Osteoblast (primary cell): Measurements from ENCODE around the gene SORBS2. TPM values are rescaled to one million over a fixed set of nuclear protein-coding genes. Genes with fewer than 3 reads are reported as not detected.

ENCODE experiments used
- DNase-seq: peaks from one replicate; pipeline ENCODE4 v3.0.0; 2011; ENCODE audit warnings: low spot score, mixed read lengths; ENCODE audit not compliant: insufficient read length; ENCODE audit errors: missing footprints
- H2AFZ ChIP-seq: 2 replicates; pipeline ENCODE4 v1.6.0; 2011; ENCODE audit warnings: mild to moderate bottlenecking, low read length
- H3K27ac ChIP-seq: 2 replicates; pipeline ENCODE4 v1.5.1; 2011; ENCODE audit warnings: mild to moderate bottlenecking, low read depth, low read length, moderate library complexity
- H3K27me3 ChIP-seq: 2 replicates; pipeline ENCODE4 v1.6.0; 2012; ENCODE audit warnings: mild to moderate bottlenecking, control low read depth, inconsistent platforms, low read length, moderate library complexity; ENCODE audit not compliant: insufficient read depth
- H3K36me3 ChIP-seq: 2 replicates; pipeline ENCODE4 v1.5.1; 2011; ENCODE audit warnings: mild to moderate bottlenecking, low read length, control low read depth, moderate library complexity; ENCODE audit not compliant: insufficient read depth
- H3K4me1 ChIP-seq: 2 replicates; pipeline ENCODE4 v1.5.1; 2011; ENCODE audit warnings: mild to moderate bottlenecking, low read length, control low read depth, moderate library complexity; ENCODE audit not compliant: insufficient read depth
- H3K4me2 ChIP-seq: 2 replicates; pipeline ENCODE4 v1.6.0; 2011; ENCODE audit warnings: mild to moderate bottlenecking, low read length; ENCODE audit not compliant: insufficient read depth
- H3K4me3 ChIP-seq: fragments of 200-600 bp; sonication (generic); 3 replicates; pipeline ENCODE4 v1.5.1; 2012; ENCODE audit warnings: mild to moderate bottlenecking, low read length, inconsistent platforms; ENCODE audit not compliant: insufficient read depth
- H3K79me2 ChIP-seq: 2 replicates; pipeline ENCODE4 v1.6.0; 2012; ENCODE audit warnings: mild to moderate bottlenecking, low read length, control low read depth, inconsistent platforms; ENCODE audit not compliant: insufficient read depth
- H3K9me3 ChIP-seq: 2 replicates; pipeline ENCODE4 v1.5.1; 2011; ENCODE audit warnings: low read depth, low read length, control low read depth
- H4K20me1 ChIP-seq: 2 replicates; pipeline ENCODE4 v1.6.0; 2012; ENCODE audit warnings: mild to moderate bottlenecking, low read length, control low read depth; ENCODE audit not compliant: insufficient read depth
- total RNA-seq: library from RNA; depleted of rRNA; stranded (reverse); fragments of >200 nt; gene quantifications from 2 replicates; pipeline ENCODE4 v1.2.3, GENCODE V29; 2012
- TF ChIP-seq, protein P1 (sequence below): IDR thresholded peaks from 2 replicates; pipeline ENCODE4 v1.5.1; 2011; ENCODE audit warnings: mild to moderate bottlenecking, low read depth, low read length, moderate library complexity; ENCODE audit errors: extremely low read depth

The SORBS2 gene
- total RNA-seq, 1 donor = 85.0 TPM

DNA sequence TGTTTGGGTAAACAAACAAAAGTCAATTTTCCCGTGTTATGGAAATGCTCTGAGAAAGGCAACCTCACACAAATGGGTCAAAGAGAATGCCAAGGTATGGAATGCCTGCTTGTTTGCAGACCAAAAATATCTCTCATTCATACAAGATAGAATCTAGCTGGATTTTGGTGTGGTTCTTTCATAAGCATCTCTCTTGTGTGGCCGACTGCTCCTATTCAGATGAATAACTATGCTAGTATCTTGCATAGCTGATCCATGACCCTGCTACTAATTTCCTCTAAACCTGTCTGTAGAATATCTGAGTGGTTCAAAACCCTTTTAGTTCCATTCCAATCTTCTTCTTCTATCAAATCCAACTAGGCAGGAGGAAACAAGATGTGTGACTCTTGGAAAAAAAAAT lies 28.2 kb upstream of the SORBS2 start:
- TF ChIP-seq, protein P1, sequence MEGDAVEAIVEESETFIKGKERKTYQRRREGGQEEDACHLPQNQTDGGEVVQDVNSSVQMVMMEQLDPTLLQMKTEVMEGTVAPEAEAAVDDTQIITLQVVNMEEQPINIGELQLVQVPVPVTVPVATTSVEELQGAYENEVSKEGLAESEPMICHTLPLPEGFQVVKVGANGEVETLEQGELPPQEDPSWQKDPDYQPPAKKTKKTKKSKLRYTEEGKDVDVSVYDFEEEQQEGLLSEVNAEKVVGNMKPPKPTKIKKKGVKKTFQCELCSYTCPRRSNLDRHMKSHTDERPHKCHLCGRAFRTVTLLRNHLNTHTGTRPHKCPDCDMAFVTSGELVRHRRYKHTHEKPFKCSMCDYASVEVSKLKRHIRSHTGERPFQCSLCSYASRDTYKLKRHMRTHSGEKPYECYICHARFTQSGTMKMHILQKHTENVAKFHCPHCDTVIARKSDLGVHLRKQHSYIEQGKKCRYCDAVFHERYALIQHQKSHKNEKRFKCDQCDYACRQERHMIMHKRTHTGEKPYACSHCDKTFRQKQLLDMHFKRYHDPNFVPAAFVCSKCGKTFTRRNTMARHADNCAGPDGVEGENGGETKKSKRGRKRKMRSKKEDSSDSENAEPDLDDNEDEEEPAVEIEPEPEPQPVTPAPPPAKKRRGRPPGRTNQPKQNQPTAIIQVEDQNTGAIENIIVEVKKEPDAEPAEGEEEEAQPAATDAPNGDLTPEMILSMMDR = no peak
- no peaks in the 10 kb centered on the region for H4K20me1 ChIP-seq
- H3K27ac ChIP-seq = peak overlapping the region; percentile 93
- H3K4me1 ChIP-seq = peaks cover 29% of the 10 kb centered on the region
- no peaks in the 10 kb centered on the region for H3K79me2 ChIP-seq
- H3K9me3 ChIP-seq = no peaks in the 10 kb centered on the region
- no peaks in the 10 kb centered on the region for H3K36me3 ChIP-seq
- no peak overlapping the region for H2AFZ ChIP-seq
- no peak for DNase-seq
- peak overlapping the region; percentile 44 for H3K4me2 ChIP-seq
- no peak overlapping the region for H3K4me3 ChIP-seq
- H3K27me3 ChIP-seq = no peaks in the 10 kb centered on the region

DNA sequence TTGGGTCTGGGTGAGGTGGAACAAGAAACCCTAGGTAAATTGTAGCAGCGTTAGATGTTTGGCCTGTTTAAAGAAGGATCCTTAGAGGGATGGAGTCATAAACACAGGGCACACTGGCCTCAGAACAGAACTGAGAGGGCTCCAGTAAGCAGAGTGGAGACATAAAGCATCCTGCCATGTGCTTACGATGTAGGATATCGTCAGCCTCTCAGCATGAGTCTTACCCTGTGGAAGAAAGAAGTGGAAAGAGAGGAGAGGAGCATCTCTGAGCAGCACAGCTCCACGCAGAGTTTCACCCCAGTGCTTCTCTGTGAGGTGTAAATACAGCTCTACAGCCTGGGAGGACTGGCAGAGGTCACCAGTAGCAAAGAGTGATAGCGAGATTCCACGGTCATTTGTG lies 27.8 kb upstream of the SORBS2 start:
- no peak overlapping the region for H3K4me3 ChIP-seq
- H3K4me1 ChIP-seq = peaks cover 29% of the 10 kb centered on the region
- no peaks in the 10 kb centered on the region for H3K27me3 ChIP-seq
- H3K36me3 ChIP-seq = no peaks in the 10 kb centered on the region
- peak; percentile 1 for DNase-seq
- H3K9me3 ChIP-seq = no peaks in the 10 kb centered on the region
- H3K79me2 ChIP-seq = no peaks in the 10 kb centered on the region
- H3K27ac ChIP-seq = peak overlapping the region; percentile 93
- TF ChIP-seq, protein P1 = no peak
- peak overlapping the region; percentile 83 for H2AFZ ChIP-seq
- peak overlapping the region; percentile 44 for H3K4me2 ChIP-seq
- H4K20me1 ChIP-seq = no peaks in the 10 kb centered on the region

DNA sequence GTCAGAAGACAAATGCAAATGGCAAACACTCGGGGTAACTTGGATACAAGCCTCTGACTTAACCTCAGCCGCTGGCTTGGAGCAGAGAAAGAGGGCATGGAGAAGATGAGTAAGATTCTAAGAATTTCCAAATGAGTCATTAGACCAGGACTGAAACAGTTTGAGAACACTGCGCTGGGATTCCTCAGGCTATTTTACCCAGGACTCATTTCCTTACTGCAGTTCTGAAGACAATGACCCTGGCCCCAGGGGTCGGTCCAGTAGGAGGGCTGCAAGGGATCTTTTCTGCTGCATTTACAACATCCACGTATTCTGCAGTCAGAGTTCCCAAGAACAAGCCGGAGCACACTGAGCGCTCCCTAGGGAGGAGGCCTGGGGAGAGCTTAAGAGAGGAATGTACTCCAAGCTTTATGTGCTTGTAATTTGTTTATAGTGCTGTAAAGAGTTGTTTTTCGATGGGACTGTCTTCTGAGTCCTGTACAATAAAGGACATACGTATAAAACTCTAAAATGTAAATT lies 27.3 kb upstream of the SORBS2 start:
- no peaks in the 10 kb centered on the region for H3K27me3 ChIP-seq
- no peaks in the 10 kb centered on the region for H4K20me1 ChIP-seq
- no peaks in the 10 kb centered on the region for H3K79me2 ChIP-seq
- no peaks in the 10 kb centered on the region for H3K9me3 ChIP-seq
- H2AFZ ChIP-seq = peak overlapping the region; percentile 83
- peak overlapping the region; percentile 20 for H3K4me3 ChIP-seq
- peak overlapping the region; percentile 93 for H3K27ac ChIP-seq
- H3K4me2 ChIP-seq = peak overlapping the region; percentile 44
- TF ChIP-seq, protein P1 = no peak
- peak; percentile 92 for DNase-seq
- no peaks in the 10 kb centered on the region for H3K36me3 ChIP-seq
- H3K4me1 ChIP-seq = peaks cover 29% of the 10 kb centered on the region

DNA sequence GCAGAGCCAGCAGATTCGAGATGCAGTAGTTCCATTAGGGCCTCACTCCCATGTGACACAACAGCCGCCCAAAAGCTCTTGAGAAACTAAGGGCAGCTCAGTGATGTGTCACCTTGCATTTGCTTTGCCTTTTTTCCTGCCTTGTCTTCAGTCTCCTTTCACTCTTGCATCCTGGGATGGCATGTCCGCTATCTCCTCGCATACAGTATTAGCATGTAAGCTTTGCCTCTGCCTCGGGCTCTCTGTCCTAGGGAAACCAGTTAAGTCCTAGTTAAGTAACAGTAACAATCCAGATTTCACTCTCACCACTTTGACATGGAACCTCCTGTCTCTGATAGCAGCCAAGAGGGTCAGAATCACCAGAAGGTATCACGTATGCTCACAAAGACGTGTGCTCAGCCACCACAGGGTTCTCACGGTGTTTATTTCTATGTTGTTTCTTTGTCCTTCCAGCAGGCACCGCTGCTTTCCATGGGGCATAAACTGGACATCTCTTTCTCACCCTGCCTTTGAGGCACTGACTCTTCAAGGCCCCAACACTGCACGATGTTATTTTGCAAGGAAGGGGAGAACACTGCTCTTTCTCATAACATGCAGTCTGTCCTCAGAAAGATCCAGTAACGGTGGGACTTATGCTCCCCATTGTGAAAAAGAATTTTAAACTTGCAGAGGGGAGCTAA lies 26.7 kb upstream of the SORBS2 start:
- Histone ChIP-seq H3K4me2 (peak overlapping the region; percentile 44), H3K4me1 (peaks cover 29% of the 10 kb centered on the region), H3K79me2 (no peaks in the 10 kb centered on the region), H3K36me3 (no peaks in the 10 kb centered on the region), H3K4me3 (peak overlapping the region; percentile 22), H3K27me3 (no peaks in the 10 kb centered on the region), H3K27ac (peak overlapping the region; percentile 93), H2AFZ (peak overlapping the region; percentile 79), H4K20me1 (no peaks in the 10 kb centered on the region), H3K9me3 (no peaks in the 10 kb centered on the region)
- peak; percentile 19 for DNase-seq
- TF ChIP-seq, protein P1 = no peak
